HG03066 (cell line): ENCODE results near the gene KRT222.
A peak's percentile ranks its signal among the peaks of the same experiment; 100 is the strongest.

Source experiments
- ATAC-seq: cut with Tn5 transposase; IDR thresholded peaks from one replicate; pipeline ENCODE4 v1.9.1; 2021; ENCODE audit warnings: low read depth; ENCODE audit not compliant: unreplicated experiment

Gene KRT222

GRCh38 chr17:40616592-40616991 is 48.4 kb downstream of the KRT222 start:
- ATAC-seq, result no peak

DNA sequence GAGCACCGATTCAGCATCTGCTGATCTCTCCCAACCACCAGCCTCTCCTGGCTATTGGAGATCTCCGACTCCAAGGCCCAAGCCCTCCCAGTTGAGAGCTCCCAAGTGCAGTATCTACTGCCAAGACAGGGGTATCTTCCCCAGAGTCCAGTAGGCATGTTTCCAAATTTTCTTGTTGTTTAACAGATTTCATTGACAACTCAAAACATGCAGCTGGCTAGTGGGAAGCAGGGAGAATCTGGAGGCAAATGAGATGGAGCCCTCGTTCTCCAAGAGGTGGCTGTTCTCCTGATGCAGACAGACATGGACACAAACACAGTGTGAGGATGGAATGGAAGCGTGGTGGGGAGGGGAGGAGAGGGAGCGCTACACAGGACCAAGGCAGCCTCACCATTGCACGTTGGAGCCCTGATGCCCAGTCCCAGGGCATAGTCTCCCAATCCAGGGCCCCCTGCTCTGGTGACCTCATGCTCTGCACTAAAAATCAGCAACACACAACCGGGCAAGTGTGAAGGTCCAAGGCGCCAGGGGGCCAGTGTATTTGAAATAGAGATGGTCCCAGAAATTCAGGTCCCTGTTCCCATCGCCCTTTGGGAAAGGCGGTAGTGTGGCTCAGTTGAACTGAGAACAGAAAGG is 49.0 kb downstream of the KRT222 start:
- no peak for ATAC-seq

DNA sequence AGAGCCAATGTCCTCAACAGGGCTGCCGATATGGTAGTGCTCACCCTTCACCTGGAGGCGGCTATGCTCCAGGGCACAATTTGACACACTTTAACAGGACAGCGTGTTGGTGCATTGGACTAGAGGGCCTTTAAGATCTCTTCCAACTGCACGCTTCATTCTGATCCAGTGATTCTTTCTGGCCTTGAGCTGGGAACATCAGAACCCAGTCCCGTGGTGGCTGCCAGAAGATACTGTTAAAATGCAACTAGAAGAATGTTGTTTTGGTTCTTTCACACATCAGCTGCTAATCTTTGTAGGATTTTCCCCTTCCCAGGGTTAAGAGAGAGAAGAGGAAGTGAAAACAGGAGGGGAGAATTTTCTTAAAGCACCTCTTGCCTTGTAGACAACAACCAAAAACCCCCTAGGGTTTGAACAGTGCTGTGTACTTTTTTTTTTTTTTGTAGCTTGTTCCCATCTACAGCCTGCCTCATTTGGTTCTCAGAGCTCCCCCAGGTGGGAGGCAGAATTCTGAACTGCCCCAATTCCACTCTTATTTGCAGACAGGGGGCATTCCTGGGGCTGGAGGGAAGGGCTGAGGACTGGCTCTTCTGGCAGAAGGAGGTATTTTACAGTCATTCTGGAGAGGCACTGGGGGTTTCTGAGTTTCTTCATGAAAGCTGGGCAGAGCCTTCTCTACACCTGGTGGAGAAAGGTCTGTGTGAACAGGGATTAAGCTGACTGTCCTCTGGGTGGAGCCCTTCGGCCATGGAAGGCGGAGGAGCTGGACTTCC is 49.7 kb downstream of the KRT222 start:
- peak; percentile 77 for ATAC-seq

DNA sequence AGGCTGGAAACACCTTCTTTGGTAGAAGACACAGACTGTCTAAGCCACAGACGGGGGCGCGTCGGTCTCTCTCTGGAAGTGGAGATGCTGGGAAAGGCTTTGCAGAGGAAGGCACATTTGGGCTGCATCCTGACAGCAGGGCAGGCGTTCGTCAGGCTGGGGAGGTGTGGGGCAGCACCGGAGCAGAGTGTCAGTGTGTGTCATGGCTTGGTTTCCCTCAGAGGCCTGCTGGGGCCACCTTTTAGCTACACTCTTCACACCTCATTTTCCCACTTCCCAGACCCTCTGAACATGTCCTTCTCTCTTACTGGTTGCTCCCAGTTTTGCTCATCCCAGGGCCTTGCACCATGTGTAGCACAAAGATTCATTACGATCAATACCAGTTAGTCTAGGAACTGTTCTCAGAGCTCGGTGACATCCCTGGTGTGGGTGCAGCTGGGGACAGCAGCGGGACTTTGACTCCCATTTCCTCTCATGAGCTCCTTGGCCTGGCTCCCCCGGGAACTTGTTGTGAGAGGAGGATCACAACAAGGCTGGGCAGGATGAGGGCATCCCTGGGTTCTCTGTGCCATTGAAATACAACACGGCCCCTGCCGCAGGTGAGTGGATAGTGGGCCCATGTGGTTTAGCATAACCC is 50.4 kb downstream of the KRT222 start:
- ATAC-seq, result no peak

GRCh38 chr17:40613467-40614154 is 51.4 kb downstream of the KRT222 start:
- no peak for ATAC-seq

DNA sequence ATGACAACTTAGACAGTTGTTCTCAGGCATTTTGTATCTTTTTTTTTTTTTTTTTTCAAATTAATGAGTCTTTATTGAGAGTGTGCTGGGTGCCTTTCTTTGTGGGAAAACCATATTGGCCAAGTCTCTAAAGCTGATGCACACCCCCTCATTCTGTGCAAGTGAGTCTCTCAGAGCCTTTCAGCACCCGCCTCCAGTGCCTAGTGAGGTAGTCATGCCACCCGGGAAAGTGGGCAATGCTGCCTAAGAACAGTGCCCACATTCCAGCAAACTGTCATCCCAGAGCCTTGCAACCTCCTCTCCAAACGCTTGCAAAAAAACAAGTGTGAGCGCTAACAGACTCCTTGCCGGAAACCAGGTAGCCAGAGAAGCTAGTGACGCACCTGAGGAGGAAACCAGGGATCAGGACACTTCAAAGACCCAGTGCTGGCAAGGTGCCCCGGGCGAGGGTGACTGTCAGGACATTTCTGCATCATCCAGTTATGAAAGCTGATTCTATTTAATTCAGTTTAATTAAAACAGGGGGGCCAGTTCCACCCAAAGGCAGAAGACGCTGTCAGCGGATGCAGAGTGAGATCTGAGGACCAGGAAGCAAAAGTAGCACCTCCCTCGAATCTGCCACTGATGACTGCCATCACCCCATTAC is 52.3 kb downstream of the KRT222 start:
- no peak for ATAC-seq

GRCh38 chr17:40611840-40612474 is 53.0 kb downstream of the KRT222 start:
- no peak for ATAC-seq

- no peak for ATAC-seq
These were observed 54.6 kb downstream of the KRT222 start for GRCh38 chr17:40610359-40610758.

- no peak for ATAC-seq
These were observed 56.9 kb downstream of the KRT222 start for GRCh38 chr17:40608061-40608581.

GRCh38 chr17:40607641-40608040 is 57.3 kb downstream of the KRT222 start:
- ATAC-seq, result no peak

GRCh38 chr17:40606548-40607353 is 58.2 kb downstream of the KRT222 start:
- ATAC-seq, result no peak

GRCh38 chr17:40605306-40605705 is 59.7 kb downstream of the KRT222 start:
- no peak for ATAC-seq
